NOMO-1 treated with DMSO at 0.1 percent for 48 hours (cell line): ENCODE data around the gene NGFR.

Experiments
- DNase-seq: peaks from one replicate; lab custom pipeline; 2025; ENCODE audit not compliant: unreplicated experiment; lab: John Stamatoyannopoulos, UW

NGFR gene

DNA sequence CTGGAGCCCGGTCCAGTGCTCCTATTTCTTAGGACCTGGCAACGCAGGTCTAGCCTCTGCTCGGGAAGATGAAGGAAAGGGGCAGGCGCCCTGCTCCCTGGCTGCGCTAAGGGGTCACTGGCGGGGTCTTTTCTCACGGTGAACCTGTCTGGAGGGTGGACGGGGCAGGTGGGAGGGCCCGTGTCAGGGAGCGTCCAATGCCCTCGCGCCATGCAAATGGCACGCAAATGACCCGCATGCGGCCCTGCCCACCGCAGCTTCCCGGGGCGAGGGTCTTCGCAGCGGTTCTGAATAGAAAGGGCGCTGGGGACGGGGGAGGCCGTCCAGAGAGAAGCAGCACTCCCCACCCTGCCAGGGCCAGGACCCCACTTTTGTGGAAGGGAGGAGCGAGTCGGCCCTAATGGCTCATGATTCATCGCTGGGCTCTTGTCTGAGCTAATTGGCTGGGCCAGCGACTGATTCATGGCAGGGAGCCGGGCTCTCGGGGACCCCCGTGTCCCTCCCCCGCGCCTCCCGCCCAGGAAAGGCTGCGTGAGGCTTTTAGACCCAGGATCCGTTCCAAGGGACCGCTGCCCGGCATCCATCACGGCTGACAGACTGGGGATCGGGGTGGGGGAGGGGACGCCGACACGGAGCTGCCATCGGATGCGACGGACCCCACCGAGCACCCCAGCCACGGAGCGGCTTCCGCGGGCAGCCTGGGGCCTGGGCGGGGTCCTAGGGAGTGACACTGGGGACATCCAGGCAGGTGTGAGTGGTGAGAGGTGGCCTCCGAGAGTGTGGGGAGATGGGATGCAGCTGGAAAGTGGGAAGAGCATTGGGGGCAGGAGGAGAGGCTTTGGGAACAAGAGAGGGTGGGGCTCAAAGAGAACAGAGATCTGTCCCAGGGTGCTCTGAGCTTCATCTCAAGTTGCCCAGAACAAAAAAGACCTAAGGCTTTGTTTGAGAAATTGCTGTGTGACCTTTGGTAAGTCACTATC lies 25.0 kb upstream of the NGFR start:
- DNase-seq, result no peak

DNA sequence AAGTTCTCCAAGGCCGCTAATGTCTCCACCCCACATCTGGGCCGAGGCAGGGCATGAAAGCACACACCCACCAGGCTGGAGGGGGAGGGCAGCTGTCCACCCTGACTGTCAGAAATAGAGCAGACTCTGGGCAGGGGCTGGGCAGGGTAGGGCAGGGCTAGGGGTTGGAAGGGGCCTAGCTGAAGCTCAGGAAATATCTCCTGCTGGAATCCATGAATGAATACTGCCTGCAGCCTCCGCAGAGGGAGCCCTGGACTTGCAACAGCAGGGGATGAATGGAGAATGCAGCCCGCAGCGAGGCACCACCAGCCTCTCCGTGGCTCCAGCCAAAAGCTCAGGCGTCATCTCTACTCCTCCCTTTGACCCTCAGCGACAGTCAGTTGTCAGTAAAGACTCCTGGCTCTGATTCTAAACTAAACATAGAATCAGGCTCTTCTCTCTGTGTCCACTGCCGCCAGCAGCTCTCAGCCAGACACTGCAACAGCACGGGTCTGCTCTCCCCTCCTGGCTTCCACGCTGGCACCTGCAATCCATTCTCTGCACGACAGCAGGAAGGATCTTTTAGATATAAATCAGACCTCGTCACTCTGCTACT lies 23.9 kb upstream of the NGFR start:
- no peak for DNase-seq

DNA sequence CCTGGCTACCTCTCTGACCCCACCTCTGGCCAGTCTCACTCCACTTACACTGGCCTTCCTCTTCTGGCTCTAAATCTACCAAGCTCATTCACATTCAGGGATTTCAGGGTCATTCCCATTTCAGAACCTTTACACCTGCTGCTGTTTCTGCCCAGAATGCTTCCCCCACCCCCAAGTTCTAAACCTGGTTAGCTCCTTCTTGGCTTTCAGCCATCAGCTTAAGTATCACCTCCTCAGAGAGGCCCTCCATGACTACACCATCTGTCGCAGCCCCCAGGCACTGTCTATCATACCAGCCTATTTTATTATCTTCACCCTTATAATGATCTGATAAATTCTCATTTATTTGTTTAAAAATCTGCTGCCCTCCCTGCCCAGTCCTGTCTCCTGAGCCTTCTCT lies 23.3 kb upstream of the NGFR start:
- DNase-seq, result no peak

DNA sequence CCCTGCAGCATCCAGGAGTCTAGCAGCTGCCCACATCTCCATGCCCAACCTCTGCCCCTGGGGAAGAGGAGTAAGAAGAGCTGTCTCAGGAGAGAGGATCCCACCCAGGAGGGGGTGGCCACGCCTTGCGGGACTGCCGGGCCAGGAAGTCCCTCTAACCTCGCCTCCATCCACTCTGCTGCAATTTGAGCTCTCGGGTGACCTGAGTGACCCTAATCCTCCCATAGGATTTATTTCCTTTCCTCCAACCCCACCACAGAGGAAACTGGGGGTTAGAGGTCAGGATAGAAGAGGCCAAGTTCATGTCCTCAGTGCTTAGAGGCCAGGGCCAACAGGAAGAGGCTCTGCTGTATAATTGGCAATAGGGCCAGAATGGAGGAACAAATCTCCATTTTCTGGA lies 22.6 kb upstream of the NGFR start:
- DNase-seq, result no peak

DNA sequence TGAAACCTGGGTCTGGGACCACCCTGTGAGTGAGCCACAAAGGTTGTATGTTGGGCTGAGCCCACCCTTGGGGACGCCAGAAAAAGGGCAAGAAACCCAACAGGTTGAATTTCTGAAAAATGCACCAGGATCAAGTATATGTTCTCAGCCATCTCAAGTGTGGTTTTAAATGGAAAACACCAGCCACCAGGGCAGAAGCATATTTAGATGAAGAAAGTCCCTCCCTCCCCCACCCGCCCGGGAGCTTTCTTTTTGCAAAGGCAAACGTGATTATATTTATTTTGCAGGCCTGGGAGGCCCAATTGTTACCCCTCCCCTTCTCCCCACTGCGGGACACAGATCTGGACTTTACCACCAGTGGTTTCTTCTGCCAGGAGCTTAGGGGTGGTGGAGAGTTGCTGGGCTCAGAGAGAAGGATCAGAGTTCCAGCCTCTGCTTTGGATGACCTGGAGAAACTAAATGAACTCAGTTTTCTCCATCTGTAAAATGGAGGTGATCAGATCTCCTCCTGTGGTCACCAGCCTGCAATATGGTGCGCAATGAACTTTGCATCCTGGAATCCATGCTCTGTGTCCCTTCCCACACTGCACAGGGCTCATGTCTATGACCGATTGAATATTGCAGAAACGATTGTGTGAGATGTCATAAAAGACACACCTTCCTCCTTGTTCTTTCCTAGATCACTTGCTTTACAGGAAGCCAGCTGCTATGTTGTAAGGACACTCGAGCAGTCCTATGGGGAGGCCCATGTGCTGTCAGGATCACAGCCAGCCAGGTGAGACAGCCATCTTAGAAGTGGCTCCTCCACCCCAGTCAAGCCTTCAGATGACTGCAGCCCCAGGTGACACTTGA lies 21.0 kb upstream of the NGFR start:
- no peak for DNase-seq

DNA sequence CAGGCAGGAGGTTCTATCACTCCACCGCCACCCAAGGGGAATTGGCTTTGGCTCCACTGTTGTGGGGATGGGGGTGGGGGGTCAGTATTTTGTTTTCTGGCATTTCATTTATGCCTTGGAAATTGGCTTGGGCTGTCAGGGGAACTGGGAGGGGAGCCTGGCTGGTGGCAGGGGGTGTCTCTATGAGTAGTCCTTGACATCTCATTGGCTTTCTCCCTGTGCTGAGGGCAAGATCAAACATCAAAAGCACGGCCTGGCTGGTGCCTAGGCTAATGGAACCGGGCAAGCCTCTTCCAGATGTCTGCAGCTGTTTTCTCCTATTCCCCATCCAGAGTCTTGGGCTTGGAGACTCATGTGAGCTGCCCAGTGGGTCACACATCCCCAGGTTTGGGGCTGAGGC lies 17.4 kb upstream of the NGFR start:
- DNase-seq, result no peak

DNA sequence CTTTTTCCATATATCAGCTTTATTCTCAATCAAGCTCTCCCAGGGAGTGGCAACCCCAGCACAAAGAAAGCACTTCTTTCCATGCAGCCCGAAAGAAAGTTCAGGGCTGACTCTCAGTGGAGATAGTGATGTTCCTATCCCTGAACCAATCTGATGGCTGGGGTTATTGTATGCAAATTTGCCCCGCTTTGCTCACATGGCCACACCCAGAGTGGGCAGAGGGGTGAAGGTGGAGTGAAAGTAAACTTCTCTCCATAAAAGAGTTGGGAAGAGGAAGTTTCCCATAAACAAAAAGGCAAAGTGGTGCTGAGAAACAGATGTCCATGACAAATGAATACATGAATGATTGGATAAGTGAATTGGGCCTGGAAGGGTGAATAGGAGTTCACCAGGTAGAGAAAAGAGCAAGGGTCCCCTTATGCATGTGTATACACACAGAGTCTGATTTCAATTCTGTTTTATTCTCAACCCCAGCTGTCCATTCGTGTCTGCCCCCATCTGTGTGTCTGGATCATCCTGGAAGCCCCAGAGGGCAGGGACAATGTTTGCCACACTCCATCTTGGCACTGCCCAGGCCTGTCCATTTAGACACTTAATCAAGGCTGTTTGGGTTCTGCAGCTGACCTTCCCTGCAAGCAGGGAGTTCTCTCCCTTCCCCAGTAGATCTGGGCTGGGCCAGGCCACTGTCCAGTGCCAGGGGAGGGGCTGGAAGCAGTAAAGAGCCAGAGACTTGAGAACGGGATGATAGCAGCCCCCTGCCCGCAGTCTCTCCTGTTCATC lies 14.1 kb upstream of the NGFR start:
- no peak for DNase-seq

DNA sequence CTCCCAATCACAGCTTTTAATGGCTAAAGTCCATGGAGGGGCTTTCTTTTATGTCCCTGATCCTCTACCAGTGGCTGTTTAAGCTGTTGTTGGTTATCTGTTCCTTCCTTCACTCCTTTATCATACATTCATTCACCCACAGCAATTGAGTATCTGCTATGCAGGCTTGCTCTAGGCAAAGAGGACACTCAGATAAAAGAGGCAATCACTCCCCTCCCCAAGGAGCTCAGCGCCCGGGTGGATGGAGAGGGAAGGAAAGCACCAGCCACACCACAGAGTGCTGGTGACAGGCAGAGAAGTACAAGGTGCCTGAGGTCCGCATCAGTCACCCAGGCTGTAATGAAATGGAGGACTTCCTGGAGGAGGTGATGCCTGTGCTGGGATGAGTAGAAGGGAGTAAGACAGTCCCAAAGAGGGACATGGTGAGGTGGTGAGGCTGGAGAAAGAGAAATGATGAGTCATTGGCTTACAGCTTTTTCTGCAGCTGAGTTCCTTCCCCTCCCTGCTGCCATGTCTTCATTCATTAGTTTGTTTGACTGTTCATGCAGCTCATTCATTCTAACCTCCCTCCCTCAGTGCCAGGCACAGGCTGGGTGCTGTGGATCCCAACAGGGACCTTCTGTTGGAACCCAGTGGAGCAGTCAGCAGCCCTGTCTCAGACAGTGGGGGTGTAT lies 12.8 kb upstream of the NGFR start:
- DNase-seq, result peak; percentile 4

DNA sequence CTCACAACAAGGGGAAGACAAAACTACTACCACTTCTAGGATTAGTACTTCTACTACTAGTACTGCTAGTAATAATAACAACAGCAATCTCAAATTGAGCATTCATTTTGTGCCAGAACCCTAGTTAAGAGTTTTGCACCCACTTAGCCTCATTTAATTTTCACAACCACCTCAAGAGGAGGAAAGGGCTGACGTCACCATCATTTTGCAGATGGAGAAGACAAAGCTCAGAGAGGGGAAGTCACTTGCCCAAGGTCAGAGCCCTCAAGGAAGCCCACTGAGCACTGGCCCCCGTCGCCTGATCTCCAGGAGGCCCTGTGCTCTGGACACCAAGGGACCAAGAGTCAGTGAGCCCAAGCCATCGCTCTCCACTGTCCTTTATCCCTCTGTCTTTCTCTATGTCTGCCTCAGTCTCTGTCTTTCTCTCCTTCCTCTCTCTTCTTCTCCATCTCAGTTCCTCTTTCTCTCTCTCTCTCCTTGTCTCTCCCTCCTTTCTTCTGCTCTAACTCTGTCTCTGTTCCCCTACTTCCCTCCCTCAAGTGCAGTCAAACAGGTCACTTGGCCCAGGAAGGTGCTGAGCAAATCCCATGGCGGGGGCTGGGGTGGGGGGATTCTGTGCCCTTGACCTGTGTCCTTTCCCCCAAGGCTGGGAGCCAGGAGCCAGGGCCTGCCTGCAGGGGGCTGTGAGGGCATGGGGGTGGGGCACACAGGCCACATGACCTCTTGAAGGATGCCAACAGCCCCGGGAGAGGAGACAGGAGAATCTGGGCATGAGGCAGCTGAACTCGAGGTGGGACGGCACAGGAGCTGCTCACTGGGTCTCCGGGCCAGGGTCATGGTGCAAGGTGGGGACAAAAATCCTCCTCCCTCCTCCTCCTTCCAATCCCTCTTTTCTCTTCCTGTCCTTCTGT lies 11.2 kb upstream of the NGFR start:
- peak; percentile 46 for DNase-seq

DNA sequence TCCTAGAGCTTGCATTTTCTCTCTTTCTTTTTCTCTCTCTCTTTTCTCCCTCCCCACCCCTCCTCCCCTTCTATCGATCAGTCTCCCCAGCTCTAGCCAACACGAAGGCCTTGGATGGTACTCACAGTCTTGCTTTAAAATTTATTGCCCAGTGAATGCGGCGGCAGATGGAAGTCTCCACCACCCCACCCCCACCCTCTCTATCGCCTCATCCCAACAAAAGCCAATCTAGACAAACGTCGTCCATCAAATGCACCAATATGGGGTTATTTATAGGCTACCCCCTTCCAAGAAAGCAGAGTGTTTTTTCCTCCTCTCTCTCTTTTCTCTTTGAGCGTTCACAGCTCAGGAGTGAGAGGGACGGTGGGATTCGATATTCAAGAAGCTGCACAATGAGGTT lies 10.5 kb upstream of the NGFR start:
- no peak for DNase-seq

DNA sequence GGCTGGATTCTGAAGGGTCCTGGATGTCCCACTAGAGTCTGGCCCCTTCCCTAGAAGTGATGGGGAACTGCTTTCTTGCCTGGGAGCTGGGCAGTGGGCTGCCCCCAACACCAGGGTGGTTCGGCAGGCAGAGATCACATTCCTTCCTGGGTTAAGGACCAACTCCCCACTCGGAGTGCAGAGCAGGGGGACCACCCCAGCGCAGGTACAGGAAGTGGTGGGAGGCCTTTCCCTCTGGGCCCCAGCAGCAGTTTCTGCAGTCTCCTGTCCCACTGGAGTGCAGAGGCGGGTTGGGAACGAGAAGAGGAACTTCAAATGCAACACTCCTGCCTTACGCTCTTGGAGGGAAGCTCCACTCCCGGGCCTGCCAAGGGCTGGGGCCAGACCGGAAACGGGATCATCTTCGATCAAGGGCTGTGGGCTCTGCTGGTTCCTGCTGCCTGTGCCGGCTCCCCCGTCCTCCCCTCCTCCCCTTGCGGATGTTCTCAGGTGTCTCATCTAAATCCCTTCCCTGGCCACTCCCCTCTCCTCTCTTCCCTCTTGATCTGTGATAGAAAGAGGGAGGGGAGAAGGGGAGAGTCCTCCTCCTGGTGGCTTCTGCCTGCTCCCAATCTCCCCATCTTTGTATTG lies 9.0 kb upstream of the NGFR start:
- DNase-seq, result no peak

DNA sequence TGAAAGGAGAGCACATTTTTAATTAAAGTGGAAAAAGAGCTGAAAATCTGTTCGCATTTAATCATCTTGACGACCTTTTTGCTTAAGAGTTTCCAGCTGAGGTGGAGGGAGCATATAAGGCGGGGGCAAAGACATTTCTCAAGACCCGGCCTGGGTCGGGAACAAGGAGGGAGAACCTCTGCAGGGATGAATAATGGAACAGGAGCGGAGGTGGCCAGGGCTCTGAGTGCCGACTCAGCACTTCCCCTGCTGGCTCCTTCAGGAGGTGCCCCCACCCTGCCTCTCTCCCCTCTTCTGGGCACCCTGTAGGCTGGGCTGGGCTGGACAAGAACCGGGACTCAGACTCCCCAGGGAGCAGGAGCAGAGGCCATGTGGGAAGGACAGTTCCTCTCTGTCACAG lies 7.9 kb upstream of the NGFR start:
- DNase-seq, result no peak

DNA sequence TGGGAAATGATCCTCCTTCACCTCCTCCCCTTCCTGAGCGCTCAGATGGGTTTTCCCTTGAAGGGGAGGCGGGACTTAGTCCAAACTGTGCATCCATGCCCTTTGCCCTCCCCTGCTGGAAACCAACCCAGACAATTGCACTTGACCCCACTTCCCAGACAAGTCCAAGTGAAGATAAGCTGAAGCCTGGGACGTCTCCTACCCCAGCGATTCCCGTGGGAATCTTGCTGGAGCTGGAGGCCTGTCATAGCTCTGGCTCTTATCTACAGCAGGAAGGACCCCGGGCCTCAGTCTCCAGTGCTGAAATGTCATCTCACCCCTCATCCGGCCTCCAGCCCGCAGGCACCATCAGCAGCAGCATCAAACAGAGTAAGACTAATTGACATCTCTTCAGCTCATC lies 6.5 kb upstream of the NGFR start:
- DNase-seq, result no peak

DNA sequence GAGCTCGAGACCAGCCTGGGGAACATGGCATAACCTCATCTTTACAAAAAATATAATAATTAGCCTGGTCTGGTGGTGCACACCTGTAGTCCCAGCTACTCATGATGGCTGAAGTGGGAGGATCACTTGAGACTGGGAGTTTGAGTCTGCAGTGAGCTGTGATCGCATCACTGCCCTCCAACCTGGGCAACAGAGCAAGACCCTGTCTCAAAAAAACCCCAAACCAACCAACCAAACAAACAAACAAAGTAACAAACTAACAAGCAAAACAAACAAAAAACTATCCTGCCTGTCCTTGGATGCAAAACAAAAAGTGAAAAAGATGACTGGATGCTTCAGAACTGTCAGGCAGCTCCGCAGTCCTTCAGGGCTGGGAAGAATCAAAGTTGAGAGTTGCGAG lies 5.7 kb upstream of the NGFR start:
- no peak for DNase-seq

DNA sequence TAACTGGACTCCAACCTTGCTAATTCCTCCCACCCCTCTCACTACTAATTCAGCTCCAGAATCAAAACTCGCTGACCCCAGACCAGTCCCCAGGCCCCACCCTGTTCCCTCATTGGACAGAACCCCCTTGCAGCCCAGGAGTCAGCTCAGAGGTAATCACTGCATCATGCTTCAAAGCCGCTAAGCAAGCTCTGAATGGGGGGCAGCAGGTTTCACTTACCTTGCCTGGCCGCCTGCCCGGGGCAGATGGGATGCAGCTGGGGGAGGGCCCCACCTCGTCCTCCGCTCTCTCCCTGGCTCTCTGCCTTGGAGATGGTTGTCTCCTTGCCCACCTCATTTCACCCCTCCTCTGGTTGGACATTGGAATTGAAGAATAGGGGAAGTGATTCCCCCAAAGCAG lies 4.8 kb upstream of the NGFR start:
- DNase-seq, result no peak

DNA sequence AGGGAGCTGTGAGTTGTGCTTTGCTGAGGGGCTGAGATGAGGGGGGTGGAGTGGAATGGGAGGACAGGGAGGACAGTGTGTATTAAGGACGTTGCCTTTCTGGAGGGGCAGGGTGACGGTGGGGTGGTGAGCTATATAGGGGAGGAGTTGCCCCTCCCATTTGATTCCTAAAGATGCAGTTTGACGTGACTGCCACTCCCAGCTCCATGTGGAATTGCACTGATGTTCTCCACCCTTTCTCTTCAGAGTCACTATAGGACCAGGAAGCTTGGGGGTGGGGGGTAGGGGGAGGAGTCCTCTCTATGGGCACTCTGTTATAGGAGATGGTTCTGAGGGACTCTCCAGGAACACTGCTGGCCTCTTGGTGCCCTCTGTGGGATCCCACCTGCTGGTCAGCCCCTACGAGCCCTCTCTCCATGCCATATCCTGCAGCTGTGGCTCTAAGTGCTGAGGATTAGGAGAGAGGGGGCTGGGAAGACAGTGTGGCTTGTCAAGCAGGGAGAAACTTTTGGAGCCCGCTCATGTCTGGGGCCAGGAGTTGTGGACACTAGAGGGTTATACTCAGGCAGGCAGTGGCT lies 3.8 kb upstream of the NGFR start:
- DNase-seq, result no peak

DNA sequence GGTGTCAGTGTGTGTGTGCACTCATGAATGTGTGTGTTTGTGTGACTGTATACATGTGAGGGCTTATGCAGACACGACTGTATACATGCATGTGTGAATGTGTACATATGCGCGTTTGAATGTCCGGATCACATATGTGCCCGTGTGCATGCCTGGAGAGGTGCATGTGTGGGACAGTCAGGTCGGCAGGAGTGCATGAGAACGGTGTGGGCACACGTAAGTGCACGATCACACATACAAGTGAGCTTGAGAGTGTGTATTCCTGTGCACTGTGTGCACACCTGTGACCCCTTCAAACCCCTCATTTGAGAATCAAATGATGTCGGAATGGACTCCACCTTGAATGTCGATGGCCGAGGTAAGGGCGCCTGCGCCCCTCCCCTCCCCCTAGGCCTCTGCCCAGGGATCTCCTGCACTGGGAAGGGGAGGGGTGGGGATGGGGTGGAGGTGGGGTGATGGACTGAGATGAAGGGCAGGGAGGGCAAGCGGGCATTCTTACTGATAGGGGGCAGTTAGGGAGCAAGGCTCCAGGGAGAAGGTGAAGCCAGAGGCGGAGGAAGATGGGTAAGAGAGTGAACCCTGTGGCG lies 601 bp upstream of the NGFR start:
- DNase-seq, result no peak

DNA sequence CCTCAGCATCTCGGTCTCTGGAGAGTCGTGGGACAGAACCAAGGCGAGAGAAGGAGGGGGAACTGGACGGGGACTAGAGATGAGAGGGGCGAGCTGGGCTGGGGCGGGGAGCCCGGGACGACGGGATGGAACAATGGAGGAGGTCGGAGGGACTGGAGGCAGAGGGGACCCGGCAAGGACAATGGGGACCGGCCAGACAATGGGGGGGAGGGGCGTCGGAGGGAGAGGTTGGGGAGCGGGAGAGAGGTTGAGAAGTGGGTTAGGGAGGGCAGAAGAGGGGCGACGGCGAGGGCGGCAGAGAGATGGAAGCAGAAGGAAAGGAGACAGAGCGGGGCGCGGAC lies 719 bp downstream of the NGFR start:
- DNase-seq, result no peak
